ENCODE data around the gene CNTFR.

DNA sequence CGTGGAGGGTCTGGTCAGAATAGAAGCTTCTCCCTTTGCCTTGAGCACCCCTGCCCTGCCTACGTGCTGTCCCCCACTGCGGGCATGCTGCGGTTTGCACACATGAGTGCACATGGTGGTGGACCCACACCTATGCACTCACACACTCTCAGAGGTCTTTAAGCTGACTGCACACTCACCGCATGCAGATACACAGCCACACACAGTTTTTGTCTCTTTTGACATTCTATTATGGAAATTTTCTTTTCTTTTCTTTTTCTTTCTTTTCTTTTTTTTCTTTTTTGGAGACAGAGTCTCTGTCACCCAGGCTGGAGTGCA is 39.9 kb upstream of the CNTFR start:
- TF ChIP-seq, protein P1, sequence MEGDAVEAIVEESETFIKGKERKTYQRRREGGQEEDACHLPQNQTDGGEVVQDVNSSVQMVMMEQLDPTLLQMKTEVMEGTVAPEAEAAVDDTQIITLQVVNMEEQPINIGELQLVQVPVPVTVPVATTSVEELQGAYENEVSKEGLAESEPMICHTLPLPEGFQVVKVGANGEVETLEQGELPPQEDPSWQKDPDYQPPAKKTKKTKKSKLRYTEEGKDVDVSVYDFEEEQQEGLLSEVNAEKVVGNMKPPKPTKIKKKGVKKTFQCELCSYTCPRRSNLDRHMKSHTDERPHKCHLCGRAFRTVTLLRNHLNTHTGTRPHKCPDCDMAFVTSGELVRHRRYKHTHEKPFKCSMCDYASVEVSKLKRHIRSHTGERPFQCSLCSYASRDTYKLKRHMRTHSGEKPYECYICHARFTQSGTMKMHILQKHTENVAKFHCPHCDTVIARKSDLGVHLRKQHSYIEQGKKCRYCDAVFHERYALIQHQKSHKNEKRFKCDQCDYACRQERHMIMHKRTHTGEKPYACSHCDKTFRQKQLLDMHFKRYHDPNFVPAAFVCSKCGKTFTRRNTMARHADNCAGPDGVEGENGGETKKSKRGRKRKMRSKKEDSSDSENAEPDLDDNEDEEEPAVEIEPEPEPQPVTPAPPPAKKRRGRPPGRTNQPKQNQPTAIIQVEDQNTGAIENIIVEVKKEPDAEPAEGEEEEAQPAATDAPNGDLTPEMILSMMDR (IDR thresholded peaks at IDR 0.05) = no peak
- TF ChIP-seq POLR2A (IDR thresholded peaks at IDR 0.05) (no peak), POLR2AphosphoS5 (IDR thresholded peaks at IDR 0.05) (no peak), EP300 (IDR thresholded peaks at IDR 0.05) (no peak)
